Left renal pelvis (tissue), 4 donors: ENCODE data around the gene HOMER2. TPM values are rescaled to one million over a fixed set of nuclear protein-coding genes. Genes with fewer than 3 reads are reported as not detected.

Experiments
- DNase-seq, 4 donors: peaks; one replicate each; pipeline ENCODE4 v3.0.0-alpha.2; 2013; ENCODE audit warnings: low read depth in 4 of 4, low spot score in 3 of 4
- polyA plus RNA-seq, 4 donors: library from polyadenylated mRNA; unstranded; fragments of 120-200 nt; gene quantifications; one replicate each; pipeline ENCODE4 v1.2.1, GENCODE V29; 2013; ENCODE audit not compliant: insufficient read length in 4 of 4

Gene HOMER2
- polyA plus RNA-seq, 4 donors: 9.6 to 32.6 (median 27.3) TPM

- no peak for DNase-seq
Measured at GRCh38 chr15:82934100-82934880, 18.2 kb downstream of the HOMER2 start.

DNA sequence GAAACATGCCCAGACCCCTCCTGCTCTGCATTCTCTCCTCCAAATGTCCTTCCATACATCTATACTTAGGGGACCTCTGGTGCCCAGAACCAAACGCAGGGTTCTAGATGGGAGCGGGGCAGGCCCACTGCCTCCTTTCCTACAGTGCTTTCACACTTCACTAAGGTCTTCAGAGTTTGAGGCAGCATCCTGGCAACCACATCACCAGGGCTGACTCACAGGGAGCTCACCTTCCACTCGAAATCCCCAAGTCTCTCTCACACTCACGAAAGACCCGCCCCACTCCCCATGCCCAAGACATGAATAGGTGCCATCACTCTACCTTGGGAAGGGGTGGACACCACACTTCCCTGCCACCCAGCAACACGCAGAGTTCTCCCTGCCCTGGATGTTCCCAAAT is 18.9 kb downstream of the HOMER2 start:
- no peak for DNase-seq

DNA sequence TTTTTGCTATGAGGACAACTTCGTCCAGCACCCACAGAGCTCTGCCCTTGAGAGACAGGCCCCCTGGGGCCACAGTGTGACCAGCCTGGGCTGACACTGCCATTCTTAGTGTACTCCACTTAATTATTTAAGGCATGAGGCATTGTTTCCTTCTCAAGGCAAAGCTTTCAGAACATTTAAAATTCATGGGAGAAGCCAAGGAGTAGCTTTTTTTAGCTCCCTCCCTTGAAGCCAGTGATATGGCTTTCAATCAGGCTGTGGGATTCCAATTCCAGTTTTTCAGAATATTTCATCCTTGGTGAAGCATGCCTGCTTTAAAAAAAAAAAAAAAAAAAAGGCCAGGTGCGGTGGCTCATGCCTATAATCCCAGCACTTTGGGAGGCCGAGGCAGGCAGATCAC is 21.3 kb downstream of the HOMER2 start:
- DNase-seq: no peak

DNA sequence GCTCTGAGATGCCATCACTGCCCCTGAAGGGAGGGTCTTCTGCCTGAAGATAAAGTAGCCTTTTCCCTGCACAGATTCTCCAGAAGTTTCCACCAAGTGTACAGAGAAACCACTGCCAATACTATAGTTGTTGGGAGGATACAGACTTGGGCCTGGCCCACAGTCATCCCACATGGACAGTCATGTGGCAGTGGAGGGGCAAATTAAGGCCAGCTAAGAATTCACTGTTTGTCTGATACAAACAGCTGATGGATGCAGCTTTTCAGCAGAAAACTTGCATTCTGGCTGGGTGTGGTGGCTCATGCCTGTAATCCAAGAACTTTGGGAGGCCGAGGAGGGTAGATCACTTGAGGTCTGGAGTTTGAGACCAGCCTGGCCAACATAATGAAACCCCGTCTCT is 22.1 kb downstream of the HOMER2 start:
- DNase-seq: no peak

DNA sequence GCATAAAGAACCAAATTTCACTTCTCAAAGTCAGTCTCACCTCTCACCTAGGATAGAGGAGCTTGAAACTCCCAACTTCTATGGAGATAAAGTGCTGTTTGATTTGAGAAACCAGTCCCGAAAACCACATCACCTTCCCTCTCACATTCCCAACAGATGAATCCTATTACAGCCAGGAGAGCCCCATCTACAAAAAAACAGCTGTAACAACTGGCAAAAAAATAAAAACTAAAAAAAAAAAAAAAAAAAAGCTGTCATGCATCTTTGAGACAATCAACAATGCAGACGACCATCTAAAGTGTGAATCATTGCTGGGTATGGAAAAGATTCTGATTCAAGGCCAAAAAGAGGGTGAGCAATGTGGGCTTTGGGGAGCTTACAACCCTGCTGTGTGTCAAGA is 23.8 kb downstream of the HOMER2 start:
- no peak for DNase-seq

DNA sequence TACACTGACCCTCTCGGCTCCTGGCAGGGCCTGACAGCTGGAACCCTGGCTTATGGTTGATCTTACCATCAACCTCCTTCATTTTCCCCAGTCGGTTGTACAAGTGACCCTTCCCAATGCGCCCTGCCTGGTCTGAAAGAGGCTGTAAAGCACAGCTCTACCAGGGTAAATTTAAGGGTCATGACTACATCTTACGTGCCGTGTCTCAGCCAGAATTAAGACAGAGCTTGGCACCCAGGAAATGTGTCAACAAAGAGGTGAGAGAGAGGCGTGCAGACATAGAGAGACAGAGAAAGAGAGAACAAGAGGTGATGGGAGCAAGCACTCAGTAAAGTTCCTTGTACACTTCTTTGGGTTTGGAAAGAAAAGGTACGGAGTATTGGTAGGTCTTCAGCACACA is 28.8 kb downstream of the HOMER2 start:
- DNase-seq: no peak

DNA sequence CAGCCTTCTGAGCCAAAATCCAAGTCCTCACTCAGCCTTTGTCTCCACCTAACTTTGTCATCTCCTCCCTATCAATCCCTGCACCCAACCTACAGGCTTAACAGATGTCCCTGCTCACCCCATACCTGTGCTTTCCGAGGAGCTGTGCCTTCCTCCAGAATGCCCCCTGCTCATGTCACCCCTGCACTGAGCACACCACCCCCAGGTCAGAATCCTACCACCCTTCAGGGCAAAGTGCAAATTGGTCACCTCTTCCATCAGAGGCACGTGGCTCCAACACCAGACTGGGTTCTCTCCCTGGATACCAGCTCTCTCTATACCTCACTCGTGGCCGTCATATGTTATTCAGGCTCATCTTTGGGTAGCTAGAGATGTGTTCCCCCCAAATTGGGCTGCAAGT is 29.8 kb downstream of the HOMER2 start:
- DNase-seq: no peak

- no peak for DNase-seq
Measured at GRCh38 chr15:82921939-82922338, 30.6 kb downstream of the HOMER2 start.

DNA sequence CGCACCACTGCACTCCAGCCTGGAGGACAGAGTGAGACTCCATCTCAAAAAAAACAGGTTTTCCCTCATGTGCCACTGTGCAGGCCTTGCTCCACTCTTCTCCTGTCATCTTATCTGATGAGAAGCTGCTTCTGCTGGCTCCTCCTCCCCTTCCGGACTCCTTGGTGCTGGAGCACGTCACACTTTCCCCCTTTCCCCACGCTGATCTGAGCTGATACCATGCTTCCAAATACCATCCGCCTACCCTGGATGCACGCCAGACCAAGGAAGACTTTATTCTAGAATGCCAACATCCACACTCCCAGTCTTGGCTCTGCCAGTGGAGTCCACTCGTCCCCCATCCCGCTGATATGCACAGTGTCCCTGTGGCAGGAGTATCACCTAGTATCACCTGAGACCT is 31.3 kb downstream of the HOMER2 start:
- no peak for DNase-seq

DNA sequence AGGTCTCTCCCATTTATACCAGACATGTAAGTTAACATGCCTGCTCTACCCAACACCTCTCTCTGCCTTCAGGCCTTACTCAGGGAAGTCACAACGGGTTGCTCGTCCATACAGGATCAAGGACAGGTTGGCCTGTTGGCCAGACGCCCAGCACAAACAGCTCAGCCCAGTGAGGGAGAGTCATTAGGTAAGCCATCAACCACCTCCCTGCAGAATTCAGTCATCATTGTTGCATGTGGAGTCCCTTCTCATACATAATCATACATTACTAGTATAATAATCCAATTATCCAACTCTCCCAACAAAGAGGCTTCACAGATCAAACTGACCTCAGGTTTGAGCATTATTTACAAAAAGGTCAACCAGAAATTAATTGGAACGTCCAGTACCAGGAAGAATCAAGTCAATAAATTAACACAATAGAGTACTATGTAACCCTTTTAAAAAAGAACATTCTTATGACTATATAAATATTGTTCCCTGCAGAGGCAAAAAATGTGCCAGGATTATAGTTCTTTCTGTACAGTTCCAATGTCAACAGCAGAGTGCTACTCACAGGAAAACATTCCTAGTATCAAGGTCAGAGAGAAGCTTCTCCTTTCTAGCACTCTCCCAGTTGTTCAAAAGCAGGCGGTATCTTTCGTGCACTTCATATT is 33.2 kb downstream of the HOMER2 start:
- no peak for DNase-seq

DNA sequence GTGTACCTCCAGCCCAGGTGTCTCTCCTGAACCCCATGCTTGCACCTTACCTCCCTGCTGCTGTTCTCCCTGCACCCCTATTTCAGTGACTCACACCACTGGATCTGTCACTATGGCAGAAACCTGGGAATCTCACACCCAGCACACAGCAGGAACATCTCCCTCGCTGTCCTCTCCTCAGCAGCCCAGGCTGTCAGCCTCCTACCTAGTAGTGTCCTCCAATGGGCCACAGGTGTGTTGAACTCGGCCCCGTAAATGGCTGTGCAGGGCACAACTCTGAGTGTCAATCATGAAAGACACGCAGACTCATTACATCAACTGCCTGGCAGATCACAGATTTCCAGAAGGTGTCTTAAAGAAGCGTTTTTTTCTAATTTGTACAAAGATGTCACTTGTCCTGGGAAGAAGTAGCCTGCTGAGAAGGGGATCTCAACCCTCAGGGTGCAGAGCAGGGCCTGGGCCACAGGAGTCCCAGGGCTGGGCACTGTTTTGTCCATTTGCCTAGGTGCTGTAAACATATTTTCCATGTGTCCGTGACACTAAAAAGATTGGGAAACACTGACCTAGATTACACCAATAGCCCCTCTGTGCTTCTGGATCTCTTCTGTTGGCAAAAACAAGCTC is 33.8 kb downstream of the HOMER2 start:
- DNase-seq: no peak

GRCh38 chr15:82918162-82918561 is 34.4 kb downstream of the HOMER2 start:
- DNase-seq: no peak

DNA sequence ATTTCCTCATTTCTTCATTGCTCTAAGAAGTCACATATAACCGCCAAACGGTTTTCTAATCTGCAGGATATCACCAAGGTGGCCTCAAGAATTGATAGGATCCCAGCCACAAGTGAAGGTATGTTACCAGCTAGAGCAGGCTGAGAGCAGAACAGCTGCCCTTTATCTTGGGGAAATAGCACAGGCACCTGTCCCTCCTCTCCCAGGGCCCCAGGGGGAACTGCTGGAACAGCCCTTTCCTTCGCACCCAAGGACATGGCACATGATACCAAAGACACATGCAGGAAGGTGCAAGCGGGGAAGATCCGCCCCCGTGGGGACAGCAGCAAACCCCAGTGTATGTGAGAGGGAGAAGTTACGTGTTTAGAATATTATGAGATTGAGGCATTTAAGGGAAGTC is 35.3 kb downstream of the HOMER2 start:
- no peak for DNase-seq

- DNase-seq: no peak
Measured at GRCh38 chr15:82916161-82916952, 36.2 kb downstream of the HOMER2 start.

DNA sequence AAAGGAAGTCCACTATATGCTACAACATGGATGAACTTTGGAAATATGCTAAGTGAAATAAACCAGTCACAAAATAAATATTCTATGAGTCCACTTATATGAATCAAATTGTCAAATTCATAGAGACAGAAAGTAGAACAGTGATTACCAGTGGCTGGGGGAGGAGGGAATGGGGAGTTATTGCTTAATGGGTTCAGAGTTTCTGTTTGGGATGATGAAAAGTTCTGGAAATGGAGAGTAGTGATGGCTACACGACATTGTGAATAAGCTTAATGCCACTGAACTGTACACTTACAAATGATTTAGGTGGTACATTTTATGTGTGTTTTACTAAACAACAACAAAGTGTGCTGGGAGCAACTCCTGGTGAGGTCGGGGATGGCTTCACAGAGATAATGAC is 38.1 kb downstream of the HOMER2 start:
- no peak for DNase-seq

DNA sequence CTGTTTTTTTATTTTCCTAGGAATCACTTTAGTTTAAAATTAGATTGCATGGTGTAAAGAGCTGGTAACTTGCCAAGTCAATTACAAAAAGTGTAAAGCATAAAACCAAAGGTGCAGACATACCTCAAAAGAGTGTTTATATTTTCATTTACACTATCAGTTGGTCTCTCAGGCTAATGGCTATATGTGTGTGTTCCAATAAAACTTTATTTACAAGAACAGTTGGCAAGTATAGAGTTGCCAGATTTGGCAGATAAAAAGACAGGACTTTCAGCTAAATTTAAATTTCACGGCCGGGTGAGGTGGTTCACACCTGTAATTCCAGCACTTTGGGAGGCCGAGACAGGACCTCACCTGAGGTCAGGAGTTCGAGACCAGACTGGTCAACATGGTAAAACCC is 41.1 kb downstream of the HOMER2 start:
- no peak for DNase-seq

GRCh38 chr15:82910721-82911120 is 41.8 kb downstream of the HOMER2 start:
- DNase-seq: no peak

- DNase-seq: no peak
Measured at GRCh38 chr15:82909080-82909815, 43.3 kb downstream of the HOMER2 start.

- no peak for DNase-seq
Measured at GRCh38 chr15:82907350-82907749, 45.2 kb downstream of the HOMER2 start.

GRCh38 chr15:82904574-82904973 is 47.9 kb downstream of the HOMER2 start:
- no peak for DNase-seq

DNA sequence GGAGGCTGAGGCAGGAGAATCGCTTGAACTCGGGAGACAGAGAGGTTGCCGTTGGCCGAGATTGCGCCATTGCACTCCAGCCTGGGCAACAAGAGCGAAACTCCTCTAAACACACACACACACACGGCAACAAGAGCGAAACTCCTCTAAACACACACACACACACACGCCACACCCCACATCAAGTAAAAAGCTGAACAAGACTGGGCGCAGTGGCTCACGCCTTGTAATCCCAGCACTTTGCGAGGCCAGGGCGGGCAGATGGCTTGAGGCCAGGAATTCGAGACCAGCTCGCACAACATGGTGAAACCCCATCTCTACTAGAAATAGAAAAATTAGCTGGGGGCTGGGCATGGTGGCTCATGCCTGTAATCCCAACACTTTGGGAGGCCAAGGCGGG is 49.0 kb downstream of the HOMER2 start:
- DNase-seq: no peak
